Fibroblast of villous mesenchyme (primary cell): Measurements from ENCODE around the gene ANGPTL4. TPM values are rescaled to one million over a fixed set of nuclear protein-coding genes. Genes with fewer than 3 reads are reported as not detected.
"Not testable (repeated sequence)": the region's sequence is repeated elsewhere in the genome, so short reads cannot be mapped to it uniquely, and the experiment has no call there.

ENCODE experiments used
- DNase-seq: peaks from one replicate; pipeline ENCODE4 v3.0.0-alpha.2; 2010; ENCODE audit warnings: low read depth
- H3K4me3 ChIP-seq: 2 replicates; pipeline ENCODE4 v1.5.1; 2011; ENCODE audit warnings: low read depth, mild to moderate bottlenecking, low read length
- total RNA-seq: library from RNA; depleted of rRNA; stranded (reverse); fragments of >200 nt; gene quantifications from 2 replicates; pipeline ENCODE4 v1.2.3, GENCODE V29; 2012
- TF ChIP-seq, protein P1 (sequence below): IDR thresholded peaks from 2 replicates; pipeline ENCODE4 v1.5.1; 2012; ENCODE audit warnings: low read depth, mild to moderate bottlenecking, low read length; ENCODE audit not compliant: insufficient read depth

The ANGPTL4 gene
- total RNA-seq, 1 donor = 1.3 TPM

DNA sequence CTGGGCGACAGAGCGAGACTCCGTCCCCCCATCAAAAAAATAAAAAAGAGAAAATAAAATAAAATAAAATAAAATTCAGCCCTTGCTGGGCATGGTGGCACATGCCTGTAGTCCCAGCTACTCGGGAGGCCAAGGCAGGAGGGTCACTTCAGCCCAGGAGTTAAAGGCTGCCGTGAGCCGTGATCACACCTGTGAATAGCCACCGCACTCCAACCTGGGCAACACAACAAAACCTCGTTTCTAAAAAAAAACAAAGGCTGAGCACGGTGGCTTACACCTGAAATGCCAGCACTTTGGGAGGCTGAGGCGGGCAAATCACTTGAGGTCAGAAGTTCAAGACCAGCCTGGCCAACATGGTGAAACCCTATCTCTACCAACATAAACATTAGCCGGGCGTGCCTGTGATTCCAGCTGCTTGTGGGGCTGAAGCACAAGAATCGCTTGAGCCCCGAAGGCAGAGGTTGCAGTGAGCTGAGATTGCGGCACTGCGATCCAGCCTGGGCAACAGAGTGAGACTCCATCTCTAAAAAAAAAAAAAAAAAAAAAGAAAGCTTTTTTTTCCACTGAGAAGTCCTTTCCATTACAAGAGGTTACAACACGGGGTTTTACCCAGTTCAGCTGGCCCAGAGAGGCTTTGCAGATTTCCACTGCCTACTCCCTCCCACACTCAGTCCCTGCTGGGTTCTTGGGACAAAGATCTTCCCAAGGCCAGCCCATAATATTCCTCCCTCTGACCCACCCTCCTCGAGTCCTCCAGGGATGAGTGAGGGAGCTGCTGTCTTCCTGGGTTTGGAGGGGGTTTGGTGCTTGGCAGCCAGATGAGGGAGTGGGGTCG is 6.4 kb downstream of the ANGPTL4 start:
- DNase-seq = peak; percentile 87
- TF ChIP-seq, protein P1, sequence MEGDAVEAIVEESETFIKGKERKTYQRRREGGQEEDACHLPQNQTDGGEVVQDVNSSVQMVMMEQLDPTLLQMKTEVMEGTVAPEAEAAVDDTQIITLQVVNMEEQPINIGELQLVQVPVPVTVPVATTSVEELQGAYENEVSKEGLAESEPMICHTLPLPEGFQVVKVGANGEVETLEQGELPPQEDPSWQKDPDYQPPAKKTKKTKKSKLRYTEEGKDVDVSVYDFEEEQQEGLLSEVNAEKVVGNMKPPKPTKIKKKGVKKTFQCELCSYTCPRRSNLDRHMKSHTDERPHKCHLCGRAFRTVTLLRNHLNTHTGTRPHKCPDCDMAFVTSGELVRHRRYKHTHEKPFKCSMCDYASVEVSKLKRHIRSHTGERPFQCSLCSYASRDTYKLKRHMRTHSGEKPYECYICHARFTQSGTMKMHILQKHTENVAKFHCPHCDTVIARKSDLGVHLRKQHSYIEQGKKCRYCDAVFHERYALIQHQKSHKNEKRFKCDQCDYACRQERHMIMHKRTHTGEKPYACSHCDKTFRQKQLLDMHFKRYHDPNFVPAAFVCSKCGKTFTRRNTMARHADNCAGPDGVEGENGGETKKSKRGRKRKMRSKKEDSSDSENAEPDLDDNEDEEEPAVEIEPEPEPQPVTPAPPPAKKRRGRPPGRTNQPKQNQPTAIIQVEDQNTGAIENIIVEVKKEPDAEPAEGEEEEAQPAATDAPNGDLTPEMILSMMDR = no peak
- peak overlapping the region; percentile 5 for H3K4me3 ChIP-seq

DNA sequence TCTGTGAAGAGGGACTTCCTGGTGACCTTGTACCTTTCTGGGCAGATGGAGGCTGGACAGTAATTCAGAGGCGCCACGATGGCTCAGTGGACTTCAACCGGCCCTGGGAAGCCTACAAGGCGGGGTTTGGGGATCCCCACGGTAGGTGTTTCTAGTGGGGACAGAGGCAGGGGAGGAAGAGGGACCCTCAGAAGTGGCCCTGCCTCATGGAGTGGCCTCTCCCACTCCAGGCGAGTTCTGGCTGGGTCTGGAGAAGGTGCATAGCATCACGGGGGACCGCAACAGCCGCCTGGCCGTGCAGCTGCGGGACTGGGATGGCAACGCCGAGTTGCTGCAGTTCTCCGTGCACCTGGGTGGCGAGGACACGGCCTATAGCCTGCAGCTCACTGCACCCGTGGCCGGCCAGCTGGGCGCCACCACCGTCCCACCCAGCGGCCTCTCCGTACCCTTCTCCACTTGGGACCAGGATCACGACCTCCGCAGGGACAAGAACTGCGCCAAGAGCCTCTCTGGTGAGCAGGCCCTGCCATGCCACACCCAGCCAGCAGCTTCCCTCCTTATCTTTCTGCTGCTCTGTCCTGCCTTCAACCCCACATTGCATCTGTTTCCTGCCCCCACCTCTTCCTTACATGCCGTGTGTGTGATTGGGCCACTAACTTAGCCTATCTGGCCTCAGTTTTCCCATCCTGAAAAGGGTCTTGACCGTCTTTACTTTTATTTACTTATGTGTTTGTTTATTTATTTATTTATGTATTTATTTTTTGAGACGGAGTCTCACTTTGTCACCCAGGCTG is 7.3 kb downstream of the ANGPTL4 start:
- DNase-seq = no peak
- H3K4me3 ChIP-seq = peak overlapping the region; percentile 12
- TF ChIP-seq, protein P1 = no peak

DNA sequence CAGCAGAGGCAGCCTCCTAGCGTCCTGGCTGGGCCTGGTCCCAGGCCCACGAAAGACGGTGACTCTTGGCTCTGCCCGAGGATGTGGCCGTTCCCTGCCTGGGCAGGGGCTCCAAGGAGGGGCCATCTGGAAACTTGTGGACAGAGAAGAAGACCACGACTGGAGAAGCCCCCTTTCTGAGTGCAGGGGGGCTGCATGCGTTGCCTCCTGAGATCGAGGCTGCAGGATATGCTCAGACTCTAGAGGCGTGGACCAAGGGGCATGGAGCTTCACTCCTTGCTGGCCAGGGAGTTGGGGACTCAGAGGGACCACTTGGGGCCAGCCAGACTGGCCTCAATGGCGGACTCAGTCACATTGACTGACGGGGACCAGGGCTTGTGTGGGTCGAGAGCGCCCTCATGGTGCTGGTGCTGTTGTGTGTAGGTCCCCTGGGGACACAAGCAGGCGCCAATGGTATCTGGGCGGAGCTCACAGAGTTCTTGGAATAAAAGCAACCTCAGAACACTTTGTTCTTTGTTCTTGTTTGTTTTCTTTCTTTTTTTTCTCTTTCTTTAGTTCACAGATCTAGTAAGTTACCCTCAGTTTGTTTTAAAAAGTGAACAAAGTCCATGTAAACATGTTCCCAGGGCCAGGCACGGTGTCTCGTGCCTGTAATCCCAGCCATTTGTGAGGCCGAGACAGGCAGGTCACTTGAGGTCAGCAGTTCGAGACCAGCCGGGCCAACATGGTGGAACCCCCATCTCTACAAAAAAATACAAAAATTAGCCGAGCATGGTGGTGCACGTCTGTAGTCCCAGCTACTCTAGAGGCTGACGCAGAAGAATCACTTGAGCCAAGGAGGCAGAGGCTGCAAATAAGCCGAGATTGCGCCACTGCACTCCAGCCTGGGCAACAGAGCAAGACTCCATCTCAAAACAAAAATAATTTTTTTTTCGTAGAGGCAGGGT is 10.2 kb downstream of the ANGPTL4 start:
- TF ChIP-seq, protein P1 = no peak
- DNase-seq = no peak
- no peak overlapping the region for H3K4me3 ChIP-seq

DNA sequence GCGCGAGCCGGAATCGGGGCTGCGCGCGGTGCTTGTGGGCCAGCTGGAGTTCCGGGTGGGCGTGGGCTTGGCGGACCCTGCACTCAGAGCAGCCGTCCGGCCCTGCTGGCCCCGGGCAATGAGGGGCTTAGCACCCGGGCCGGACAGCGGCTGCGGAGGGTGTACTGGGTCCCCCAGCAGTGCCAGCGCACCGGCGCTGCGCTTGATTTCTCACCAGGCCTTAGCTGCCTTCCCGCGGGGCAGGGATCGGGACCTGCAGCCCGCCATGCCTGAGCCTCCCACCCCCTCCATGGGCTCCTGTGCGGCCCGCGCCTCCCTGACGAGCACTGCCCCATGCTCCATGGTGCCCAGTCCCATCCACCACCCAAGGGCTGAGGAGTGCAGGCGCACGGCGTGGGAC is 11.8 kb downstream of the ANGPTL4 start:
- not testable (repeated sequence) for DNase-seq, H3K4me3 ChIP-seq

DNA sequence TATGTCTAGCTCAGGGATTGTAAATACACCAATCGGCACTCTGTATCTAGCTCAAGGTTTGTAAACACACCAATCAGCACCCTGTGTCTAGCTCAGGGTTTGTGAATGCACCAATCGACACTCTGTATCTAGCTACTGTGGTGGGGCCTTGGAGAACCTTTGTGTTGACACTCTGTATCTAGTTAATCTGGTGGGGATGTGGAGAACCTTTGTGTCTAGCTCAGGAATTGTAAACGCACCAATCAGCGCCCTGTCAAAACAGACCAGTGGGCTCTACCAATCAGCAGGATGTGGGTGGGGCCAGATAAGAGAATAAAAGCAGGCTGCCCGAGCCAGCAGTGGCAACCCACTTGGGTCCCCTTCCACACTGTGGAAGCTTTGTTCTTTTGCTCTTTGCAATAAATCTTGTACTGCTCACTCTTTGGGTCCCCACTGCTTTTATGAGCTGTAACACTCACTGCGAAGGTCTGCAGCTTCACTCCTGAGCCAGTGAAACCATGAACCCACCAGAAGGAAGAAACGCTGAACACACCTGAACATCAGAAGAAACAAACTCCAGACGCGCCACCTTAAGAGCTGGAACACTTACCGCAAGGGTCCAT is 12.5 kb downstream of the ANGPTL4 start:
- DNase-seq, H3K4me3 ChIP-seq: not testable (repeated sequence)

DNA sequence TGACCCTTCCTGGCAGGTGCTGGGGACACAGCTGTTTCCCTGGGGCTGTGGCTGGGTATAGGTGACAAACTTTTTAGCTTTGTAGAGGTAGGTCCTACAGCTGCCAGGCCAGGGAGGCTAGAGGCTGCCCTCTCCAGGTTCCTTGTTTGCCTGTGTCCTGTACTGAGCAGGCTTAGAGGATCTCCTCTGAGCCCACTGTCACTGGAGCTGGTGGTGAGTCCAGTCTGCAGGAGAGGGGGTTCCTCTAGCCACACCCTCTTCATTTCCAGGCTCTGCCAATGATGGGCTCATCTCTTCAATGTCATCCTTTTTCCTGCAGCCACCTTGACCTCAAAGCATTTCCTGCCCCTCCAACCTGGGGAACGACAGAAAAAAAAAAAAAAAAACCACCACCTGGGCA is 13.6 kb downstream of the ANGPTL4 start:
- DNase-seq = no peak
- H3K4me3 ChIP-seq = no peak overlapping the region
- TF ChIP-seq, protein P1 = no peak

DNA sequence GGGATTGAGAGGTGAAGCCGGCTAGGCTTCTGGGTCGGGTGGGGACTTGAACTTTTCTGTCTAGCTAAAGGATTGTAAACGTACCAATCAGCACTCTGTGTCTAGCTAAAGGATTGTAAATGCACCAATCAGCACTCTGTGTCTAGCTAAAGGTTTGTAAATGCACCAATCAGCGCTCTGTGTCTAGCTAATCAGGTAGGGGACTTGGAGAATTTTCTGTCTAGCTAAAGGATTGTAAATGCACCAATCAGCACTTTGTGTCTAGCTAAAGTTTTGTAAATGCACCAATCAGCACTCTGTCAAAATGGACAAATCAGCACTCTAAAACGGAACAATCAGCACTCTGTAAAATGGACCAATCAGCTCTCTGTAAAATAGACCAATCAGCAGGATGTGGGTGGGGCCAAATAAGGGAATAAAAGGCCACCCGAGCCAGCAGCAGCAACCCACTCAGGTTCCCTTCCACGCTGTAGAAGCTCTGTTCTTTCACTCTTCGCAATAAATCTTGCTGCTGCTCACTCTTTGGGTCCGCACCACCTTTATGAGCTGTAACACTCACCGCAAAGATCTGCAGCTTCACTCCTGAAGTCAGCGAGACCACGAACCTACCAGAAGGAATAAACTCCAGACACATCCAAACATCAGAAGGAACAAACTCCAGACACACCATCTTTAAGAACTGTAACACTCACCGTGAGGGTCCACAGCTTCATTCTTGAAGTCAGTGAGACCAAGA is 15.4 kb downstream of the ANGPTL4 start:
- not testable (repeated sequence) for DNase-seq, H3K4me3 ChIP-seq

GRCh38 chr19:8384569-8384968 is 20.6 kb downstream of the ANGPTL4 start:
- DNase-seq, H3K4me3 ChIP-seq: not testable (repeated sequence)

GRCh38 chr19:8385103-8385502 is 21.1 kb downstream of the ANGPTL4 start:
- DNase-seq, H3K4me3 ChIP-seq: not testable (repeated sequence)

DNA sequence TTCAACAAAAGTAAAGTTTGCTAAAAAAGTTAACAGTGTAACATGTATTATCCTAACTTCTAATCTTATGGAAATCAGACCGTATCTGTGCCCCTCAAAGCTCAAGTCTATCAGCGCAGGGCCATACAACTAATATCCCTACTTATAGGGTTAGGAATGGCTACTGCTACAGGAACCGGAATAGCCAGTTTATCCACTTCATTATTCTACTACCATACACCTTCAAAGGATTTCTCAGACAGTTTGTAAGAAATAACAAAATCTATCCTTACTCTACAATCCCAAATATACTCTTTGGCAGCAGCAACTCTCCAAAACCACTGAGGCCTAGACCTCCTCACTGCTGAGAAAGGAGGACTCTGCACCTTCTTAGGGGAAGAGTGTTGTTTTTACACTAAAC is 21.6 kb downstream of the ANGPTL4 start:
- not testable (repeated sequence) for DNase-seq, H3K4me3 ChIP-seq

- H3K4me3 ChIP-seq, DNase-seq: not testable (repeated sequence)
Measured at GRCh38 chr19:8386419-8386818, 22.5 kb downstream of the ANGPTL4 start.
